GM12891 (cell line): ENCODE results near the gene GATD1.

Experiments used
- PAX5 ChIP-seq: IDR thresholded peaks from 2 replicates; pipeline ENCODE4 v1.6.1; 2011; ENCODE audit warnings: low read length, moderate library complexity, mild to moderate bottlenecking; ENCODE audit not compliant: insufficient read depth, severe bottlenecking
- POLR2A ChIP-seq: IDR thresholded peaks from 2 replicates; pipeline ENCODE4 v1.6.1; 2011; ENCODE audit warnings: low read depth, low read length, control low read depth
- POLR2AphosphoS5 ChIP-seq: IDR thresholded peaks from 2 replicates; pipeline ENCODE4 v1.6.1; 2011; ENCODE audit warnings: low read depth, low read length, control low read depth

GRCh38 chr11:721247-721740 is 56.0 kb downstream of the GATD1 start:
- TF ChIP-seq POLR2A (no peak), POLR2AphosphoS5 (no peak), PAX5 (no peak)
